ENCODE results near the gene BCAS4. TPM values are rescaled to one million over a fixed set of nuclear protein-coding genes. Genes with fewer than 3 reads are reported as not detected.

Gene BCAS4
- total RNA-seq, 1 experiment from 2014 or later = 13.5 TPM

GRCh38 chr20:50855498-50856474 lies 60.9 kb downstream of the BCAS4 start:
- peaks cover 3% of the 10 kb centered on the region for H3K36me3 Mint-ChIP-seq (ENCODE audit: insufficient read depth, unreplicated experiment)
- no TSS peak for BruUV-seq (replicated peaks)

GRCh38 chr20:50856475-50857041 lies 61.7 kb downstream of the BCAS4 start:
- H3K4me3 Mint-ChIP-seq (ENCODE audit: low read depth, unreplicated experiment) = no peak overlapping the region
- H3K36me3 Mint-ChIP-seq (ENCODE audit: insufficient read depth, unreplicated experiment) = peaks cover 3% of the 10 kb centered on the region
- no peak for TF ChIP-seq CTCF (IDR thresholded peaks at IDR 0.05; ENCODE audit: unreplicated experiment)
- H3K9me3 Mint-ChIP-seq (ENCODE audit: low read depth, unreplicated experiment) = no peaks in the 10 kb centered on the region
- BruUV-seq (replicated peaks) = no TSS peak
- DNase-seq = no peak
- CTCF ChIA-PET = no interaction called here
- intact Hi-C loops (cut with micrococcal nuclease; ENCODE audit: unreplicated experiment) = no loop called here
- H3K27ac Mint-ChIP-seq (ENCODE audit: unreplicated experiment) = no peak overlapping the region
- H3K4me1 Mint-ChIP-seq (ENCODE audit: low read depth, unreplicated experiment) = peaks cover 20% of the 10 kb centered on the region
- H3K27me3 Mint-ChIP-seq (ENCODE audit: unreplicated experiment) = no peaks in the 10 kb centered on the region

More at GRCh38 chr20:50855498-50856474, 60.9 kb downstream of the BCAS4 start:
- Mint-ChIP-seq H3K27me3 (ENCODE audit: unreplicated experiment) (no peaks in the 10 kb centered on the region), H3K4me1 (ENCODE audit: low read depth, unreplicated experiment) (peaks cover 20% of the 10 kb centered on the region), H3K9me3 (ENCODE audit: low read depth, unreplicated experiment) (no peaks in the 10 kb centered on the region), H3K4me3 (ENCODE audit: low read depth, unreplicated experiment) (no peak overlapping the region), H3K27ac (ENCODE audit: unreplicated experiment) (no peak overlapping the region)
- CTCF ChIA-PET = no interaction called here
- no peak for TF ChIP-seq CTCF (IDR thresholded peaks at IDR 0.05; ENCODE audit: unreplicated experiment)
- peak; percentile 51 for DNase-seq
- intact Hi-C loops (cut with micrococcal nuclease; ENCODE audit: unreplicated experiment) = no loop called here

GRCh38 chr20:50857348-50857747 lies 62.5 kb downstream of the BCAS4 start:
- H3K27me3 Mint-ChIP-seq (ENCODE audit: unreplicated experiment) = no peaks in the 10 kb centered on the region
- CTCF ChIA-PET = no interaction called here
- no TSS peak for BruUV-seq (replicated peaks)
- intact Hi-C loops (cut with micrococcal nuclease; ENCODE audit: unreplicated experiment) = no loop called here
- no peaks in the 10 kb centered on the region for H3K9me3 Mint-ChIP-seq (ENCODE audit: low read depth, unreplicated experiment)
- TF ChIP-seq CTCF (IDR thresholded peaks at IDR 0.05; ENCODE audit: unreplicated experiment) = no peak
- no peak for DNase-seq
- peaks cover 20% of the 10 kb centered on the region for H3K4me1 Mint-ChIP-seq (ENCODE audit: low read depth, unreplicated experiment)
- no peak overlapping the region for H3K27ac Mint-ChIP-seq (ENCODE audit: unreplicated experiment)
- peaks cover 3% of the 10 kb centered on the region for H3K36me3 Mint-ChIP-seq (ENCODE audit: insufficient read depth, unreplicated experiment)
- no peak overlapping the region for H3K4me3 Mint-ChIP-seq (ENCODE audit: low read depth, unreplicated experiment)

- no peak for TF ChIP-seq CTCF (IDR thresholded peaks at IDR 0.05; ENCODE audit: unreplicated experiment)
- peaks cover 20% of the 10 kb centered on the region for H3K4me1 Mint-ChIP-seq (ENCODE audit: low read depth, unreplicated experiment)
- H3K4me3 Mint-ChIP-seq (ENCODE audit: low read depth, unreplicated experiment) = no peak overlapping the region
- H3K9me3 Mint-ChIP-seq (ENCODE audit: low read depth, unreplicated experiment) = no peaks in the 10 kb centered on the region
- CTCF ChIA-PET = interaction anchor here (0.6 to 1.5 kb wide), 3 partner anchors 10 to 236 kb away, joined by 3 to 5 read pairs (median 5); no protein-coding TSS in a partner anchor
- no TSS peak for BruUV-seq (replicated peaks)
- no peak overlapping the region for H3K27ac Mint-ChIP-seq (ENCODE audit: unreplicated experiment)
- no peaks in the 10 kb centered on the region for H3K27me3 Mint-ChIP-seq (ENCODE audit: unreplicated experiment)
- intact Hi-C loops (cut with micrococcal nuclease; ENCODE audit: unreplicated experiment) = no loop called here
- H3K36me3 Mint-ChIP-seq (ENCODE audit: insufficient read depth, unreplicated experiment) = peaks cover 3% of the 10 kb centered on the region
- DNase-seq = no peak
Measured at GRCh38 chr20:50858525-50858924, 63.7 kb downstream of the BCAS4 start.

Data from Calu3 (cell line).